GM21367 (cell line): ENCODE measurements around the gene C11orf65.
"Not testable (repeated sequence)": the region's sequence is repeated elsewhere in the genome, so short reads cannot be mapped to it uniquely, and the experiment has no call there.

Experiments used
- ATAC-seq: cut with Tn5 transposase; IDR thresholded peaks from one replicate; pipeline ENCODE4 v1.9.1; 2021; ENCODE audit not compliant: unreplicated experiment

C11orf65 gene

DNA sequence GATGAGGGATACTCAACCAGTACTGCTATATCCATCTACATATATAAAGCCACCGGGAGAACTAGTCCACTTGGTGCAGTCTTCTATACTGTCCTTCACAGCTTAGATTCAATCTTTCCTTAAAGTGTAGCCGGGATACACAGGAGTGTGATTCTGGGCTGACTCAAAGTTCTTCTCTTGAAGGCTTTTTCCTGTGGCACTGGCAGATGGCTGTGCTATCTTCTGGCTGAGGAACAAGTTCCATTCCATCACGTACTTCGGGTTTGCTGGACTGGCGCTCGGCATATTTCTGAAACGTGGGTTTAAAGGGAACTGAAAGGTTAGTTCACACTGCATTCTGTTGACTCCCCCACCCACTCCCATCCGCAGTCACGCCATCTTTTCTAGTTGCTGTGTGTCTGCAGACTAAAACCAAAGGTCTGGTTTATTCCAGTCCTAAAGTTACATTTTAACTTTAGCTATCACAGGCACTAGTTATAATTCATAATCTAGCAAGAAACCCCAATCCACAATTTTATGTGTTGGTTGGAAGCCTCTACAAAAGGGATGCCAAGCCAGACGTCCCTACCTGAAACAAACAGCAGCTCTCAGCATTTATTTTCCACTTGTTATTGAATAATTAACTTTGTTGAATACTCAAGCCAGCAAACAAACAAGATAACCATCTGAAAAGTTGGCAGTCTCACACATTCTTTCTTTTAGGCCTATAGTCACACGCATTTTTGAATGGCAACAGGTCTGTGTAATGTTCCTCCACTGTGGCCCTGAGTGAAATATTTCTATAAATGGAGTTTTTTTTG, 7.5 kb upstream of the C11orf65 start:
- ATAC-seq = no peak

DNA sequence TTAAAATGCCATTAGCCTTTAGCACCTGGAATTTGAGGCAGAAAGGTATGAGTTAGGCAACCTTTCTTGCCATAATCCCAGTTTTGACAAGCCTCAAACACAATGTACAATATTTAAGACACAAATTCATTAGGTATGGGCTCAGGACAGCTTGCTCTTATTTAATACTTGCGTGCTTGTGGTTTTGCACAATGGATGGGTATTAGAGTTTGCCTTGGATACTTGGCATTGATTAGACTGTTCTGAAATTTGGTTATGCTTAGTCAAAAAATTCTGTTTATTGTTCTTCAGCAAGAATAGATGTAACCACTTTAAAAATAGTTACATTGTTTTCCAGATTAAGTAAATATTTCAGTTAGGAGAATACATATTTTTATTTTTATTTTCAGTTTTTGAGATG, 5.4 kb upstream of the C11orf65 start:
- ATAC-seq = no peak

- ATAC-seq = no peak
Observed at GRCh38 chr11:108468478-108468864, 1.1 kb upstream of the C11orf65 start.

- ATAC-seq = no peak
Observed at GRCh38 chr11:108466405-108466804, 924 bp downstream of the C11orf65 start.

DNA sequence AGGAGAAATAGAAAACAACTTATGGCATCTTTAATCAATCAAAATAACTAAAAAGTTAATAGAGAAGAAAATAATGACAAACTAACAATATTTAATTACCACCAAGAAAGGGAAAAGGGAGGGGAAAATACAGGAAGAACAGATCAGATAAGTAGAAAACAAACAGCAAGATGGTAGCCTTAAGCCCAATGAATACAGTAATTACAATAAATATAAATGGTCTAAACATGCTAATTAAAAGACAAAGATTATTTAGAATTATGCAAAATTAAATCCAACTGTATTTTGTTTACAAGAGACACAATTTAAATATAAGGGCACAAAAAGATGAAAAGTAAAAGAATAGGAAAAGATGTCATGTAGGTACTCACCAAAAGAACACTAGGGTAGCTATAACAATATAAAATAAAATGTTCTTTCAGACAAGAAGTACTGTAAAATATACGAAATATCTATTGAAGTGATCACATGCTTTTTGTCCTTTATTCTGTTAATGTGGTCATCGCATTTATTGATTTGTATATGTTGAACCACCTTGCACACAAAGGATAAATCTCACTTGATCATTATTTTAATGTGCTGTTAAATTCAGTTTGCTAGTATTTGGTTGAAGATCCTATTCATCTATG, 14.0 kb downstream of the C11orf65 start:
- no peak for ATAC-seq

GRCh38 chr11:108441445-108441844, 25.9 kb downstream of the C11orf65 start:
- ATAC-seq = not testable (repeated sequence)

DNA sequence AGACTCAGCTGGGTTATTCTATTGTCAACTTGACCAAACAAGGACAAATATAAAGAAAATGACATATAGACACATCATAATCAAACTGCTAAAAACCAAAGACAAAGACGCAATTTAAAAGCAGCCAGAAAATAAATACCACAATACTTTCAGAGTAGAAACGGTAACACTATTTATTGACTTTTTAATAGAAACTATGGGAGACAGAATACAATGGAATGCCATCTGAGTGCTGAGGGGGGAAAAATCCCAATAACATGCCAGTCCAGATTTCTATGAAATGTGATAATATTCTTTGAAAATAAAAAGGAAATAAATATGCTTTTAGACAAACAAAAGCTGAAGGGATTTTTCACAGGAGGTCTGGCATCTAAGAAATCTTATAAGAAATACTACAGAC, 30.7 kb downstream of the C11orf65 start:
- ATAC-seq = no peak

GRCh38 chr11:108435066-108435465, 32.3 kb downstream of the C11orf65 start:
- no peak for ATAC-seq

DNA sequence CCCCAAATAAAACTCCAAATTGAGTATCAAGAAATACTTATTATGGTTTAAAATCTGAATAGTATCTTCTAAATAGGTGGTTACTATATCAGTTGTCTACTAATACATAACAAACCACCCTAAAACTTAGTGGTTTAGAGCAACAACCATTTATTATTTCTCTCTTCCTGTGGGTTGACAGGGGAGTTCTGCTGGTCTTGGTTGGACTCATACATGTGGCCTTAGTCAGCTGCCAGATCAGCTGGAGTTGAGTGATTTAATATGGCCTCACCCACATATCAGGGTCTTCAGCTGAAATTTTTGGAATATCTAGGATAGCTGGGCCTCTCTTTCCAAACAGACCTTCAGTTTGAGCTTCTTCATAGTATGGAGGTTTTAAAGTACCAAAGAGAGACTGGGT, 34.5 kb downstream of the C11orf65 start:
- ATAC-seq = no peak

DNA sequence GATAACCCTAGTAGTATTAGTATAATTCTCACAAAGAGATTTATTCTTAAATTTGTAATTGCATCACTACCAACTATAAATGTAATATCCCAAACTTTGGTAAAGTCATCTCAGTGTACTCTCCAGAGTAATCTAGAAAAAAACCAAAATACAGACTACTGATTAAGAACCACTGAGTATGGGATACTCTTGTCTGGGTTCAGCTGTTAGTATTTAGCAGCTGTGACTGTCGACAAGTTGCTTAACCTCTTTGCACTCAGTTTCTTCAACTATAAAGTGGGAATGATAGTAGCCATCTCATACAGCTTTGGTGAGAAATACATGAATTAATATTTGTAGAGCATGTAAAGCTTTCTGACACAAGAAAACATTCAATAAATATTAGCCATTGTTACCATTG, 35.3 kb downstream of the C11orf65 start:
- ATAC-seq = no peak

DNA sequence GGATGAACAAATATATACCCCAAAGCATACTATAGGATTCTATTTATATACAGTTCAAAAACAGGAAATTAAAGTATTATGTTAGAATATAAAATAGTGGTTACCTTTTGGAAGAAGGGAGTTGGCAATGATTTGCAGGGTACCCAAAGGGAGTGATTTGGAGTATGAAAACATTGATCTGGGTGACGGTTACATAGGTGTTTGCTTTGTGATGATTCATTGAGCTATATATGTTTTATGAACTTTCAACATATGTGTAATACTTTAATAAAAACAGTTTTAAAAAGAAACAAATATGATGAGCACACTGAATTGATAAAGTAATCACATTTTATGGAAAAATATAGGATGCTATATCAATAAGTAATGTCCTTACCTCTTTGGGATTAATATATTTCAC, 36.0 kb downstream of the C11orf65 start:
- no peak for ATAC-seq

DNA sequence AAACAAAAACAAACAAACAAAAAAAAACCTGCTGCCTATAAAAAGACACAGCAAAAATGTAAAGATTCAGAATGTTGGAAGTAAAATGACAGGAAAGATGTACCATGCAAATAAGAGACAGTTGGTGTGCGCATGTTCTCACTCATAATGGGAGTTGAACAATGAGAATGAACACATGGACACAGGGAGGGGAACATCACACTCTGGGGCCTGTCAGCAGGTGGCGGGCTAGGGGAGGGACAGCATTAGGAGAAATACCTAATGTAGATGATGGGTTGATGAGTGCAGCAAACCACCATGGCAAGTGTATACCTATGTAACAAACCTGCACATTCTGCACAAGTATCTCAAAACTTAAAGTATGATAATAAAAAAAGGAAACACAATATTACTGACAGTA, 49.8 kb downstream of the C11orf65 start:
- not testable (repeated sequence) for ATAC-seq

GRCh38 chr11:108414958-108415357, 52.4 kb downstream of the C11orf65 start:
- no peak for ATAC-seq

GRCh38 chr11:108405706-108406105, 61.6 kb downstream of the C11orf65 start:
- ATAC-seq = no peak

DNA sequence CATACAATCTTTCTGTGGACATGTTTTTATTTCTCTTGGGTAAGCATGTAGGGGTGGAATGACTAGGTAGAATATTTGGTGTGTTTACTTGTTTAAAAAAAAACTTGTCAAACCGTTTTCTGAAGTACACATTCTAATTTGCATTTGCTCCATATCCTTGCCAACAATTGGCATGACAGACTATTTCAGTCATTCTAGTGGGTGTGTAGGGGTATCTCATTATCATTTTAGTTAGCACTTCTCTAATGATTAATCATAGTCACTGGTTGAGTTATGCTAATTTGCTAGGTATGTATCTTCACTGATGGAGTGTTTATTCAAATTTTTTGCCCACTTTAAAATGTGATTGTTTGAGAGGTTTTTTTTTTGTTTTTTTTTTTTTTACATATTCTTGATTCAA, 64.3 kb downstream of the C11orf65 start:
- ATAC-seq = no peak

GRCh38 chr11:108402241-108402640, 65.1 kb downstream of the C11orf65 start:
- ATAC-seq = no peak

DNA sequence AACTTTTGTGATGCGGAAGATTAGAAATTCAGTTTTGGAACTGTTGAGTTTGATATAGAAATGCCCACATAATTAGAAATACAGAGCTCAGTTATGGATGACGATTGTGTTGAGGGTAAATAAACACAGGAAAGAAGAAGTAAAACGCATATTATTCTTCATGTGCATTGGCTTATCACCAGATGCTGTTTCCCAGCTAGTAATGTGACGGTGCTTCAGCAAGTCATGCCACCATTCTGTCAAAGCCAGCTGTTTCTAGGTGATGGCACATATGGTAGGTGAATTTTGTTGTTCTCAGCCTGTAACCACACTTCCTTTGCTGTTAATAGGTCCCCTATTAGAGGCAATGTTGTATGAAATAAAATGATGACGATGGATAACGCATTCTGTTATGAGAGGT, 68.9 kb downstream of the C11orf65 start:
- no peak for ATAC-seq

DNA sequence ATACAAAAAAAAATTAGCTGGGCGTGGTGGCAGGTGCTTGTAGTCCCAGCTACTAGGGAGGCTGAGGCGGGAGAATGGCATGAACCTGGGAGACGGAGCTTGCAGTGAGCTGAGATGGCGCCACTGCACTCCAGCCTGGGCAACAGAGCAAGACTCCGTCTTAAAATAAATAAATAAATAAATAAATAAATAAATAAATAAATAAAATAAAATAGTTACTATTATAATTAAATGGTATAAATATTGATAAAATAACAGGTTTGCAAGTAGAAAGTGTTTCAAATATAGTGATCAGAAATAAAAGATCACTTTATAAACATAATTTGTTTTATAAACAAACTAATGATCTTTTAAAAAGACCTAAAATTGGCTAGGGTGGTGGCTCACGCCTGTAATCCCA, 70.7 kb downstream of the C11orf65 start:
- not testable (repeated sequence) for ATAC-seq

GRCh38 chr11:108394744-108395284, 72.5 kb downstream of the C11orf65 start:
- no peak for ATAC-seq

DNA sequence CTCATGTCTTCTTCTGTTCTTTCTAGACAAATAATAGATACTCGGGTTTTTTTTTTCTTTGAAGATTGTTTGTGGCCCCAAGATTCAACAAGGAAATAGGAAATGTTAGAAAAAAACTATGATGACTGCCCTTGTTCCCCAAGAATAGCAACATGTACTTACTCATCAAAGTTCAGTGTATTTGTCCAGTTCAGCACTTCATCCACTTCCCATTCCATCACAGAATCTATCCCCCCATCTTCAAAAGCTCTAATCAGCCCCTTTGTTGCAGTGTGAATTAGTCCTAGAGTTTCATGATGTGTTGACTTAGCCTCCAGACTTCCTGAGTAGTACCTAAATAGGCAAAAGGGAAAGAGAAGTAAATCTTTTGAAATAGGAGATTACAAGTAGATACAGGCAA, 74.3 kb downstream of the C11orf65 start:
- no peak for ATAC-seq

GRCh38 chr11:108392353-108392752, 75.0 kb downstream of the C11orf65 start:
- no peak for ATAC-seq

DNA sequence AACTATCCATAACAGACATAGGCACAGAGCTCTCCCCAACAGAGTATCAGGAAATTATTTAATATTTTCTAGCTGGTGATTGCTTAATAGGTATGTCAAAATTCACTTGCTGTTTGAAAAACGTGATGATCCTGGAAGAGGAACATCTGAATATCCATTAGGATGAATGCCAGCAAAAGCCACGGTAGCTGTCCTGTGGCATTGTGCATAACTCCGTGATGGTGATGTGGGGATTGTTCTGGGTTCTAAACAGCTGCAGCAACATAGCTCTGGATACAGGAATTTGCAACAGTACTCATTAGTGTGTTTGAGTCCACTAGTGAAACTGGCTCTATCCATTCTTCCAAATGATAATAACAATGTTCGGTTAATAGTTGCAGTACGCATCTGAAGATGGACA, 78.8 kb downstream of the C11orf65 start:
- ATAC-seq = no peak
